ENCODE results near the gene LDHAL6A.
"Not testable (repeated sequence)": the region's sequence is repeated elsewhere in the genome, so short reads cannot be mapped to it uniquely, and the experiment has no call there.

LDHAL6A gene

GRCh38 chr11:18455686-18456372, at the start of gene LDHAL6A:
LDHAL6A (plus strand) TSS chr11:18455856; CDS start chr11:18456681, 825 bp downstream.
- Histone ChIP-seq H3K9me3 (ENCODE audit: control insufficient read depth, insufficient read depth, low read length) (no peaks in the 10 kb centered on the region), H3K9ac (ENCODE audit: low read depth, low read length) (no peak within 1 kb of the TSS), H3K36me3 (ENCODE audit: control insufficient read depth, insufficient read depth, low read length) (no peaks in the 10 kb centered on the region), H3K4me3 (ENCODE audit: low read depth, low read length) (no peak within 1 kb of the TSS), H3K4me1 (ENCODE audit: control insufficient read depth, insufficient read depth, low read length) (no peaks in the 10 kb centered on the region), H3K27me3 (ENCODE audit: control insufficient read depth, insufficient read depth, low read length) (peaks cover 13% of the 10 kb centered on the region)

DNA sequence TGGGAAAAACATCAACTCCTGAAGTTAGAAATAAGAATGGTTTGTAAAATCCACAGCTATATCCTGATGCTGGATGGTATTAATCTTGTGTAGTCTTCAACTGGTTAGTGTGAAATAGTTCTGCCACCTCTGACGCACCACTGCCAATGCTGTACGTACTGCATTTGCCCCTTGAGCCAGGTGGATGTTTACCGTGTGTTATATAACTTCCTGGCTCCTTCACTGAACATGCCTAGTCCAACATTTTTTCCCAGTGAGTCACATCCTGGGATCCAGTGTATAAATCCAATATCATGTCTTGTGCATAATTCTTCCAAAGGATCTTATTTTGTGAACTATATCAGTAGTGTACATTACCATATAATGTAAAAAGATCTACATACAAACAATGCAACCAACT, 48.3 kb upstream of the LDHAL6A start:
- not testable (repeated sequence) for H3K4me3 ChIP-seq (ENCODE audit: low read depth, low read length); H3K4me1 ChIP-seq (ENCODE audit: control insufficient read depth, insufficient read depth, low read length); H3K27me3 ChIP-seq (ENCODE audit: control insufficient read depth, insufficient read depth, low read length); H3K9me3 ChIP-seq (ENCODE audit: control insufficient read depth, insufficient read depth, low read length); H3K9ac ChIP-seq (ENCODE audit: low read depth, low read length)
- peaks cover 12% of the 10 kb centered on the region for H3K36me3 ChIP-seq (ENCODE audit: control insufficient read depth, insufficient read depth, low read length)

- H3K4me1 ChIP-seq (ENCODE audit: control insufficient read depth, insufficient read depth, low read length) = peaks cover 2% of the 10 kb centered on the region
- no peak overlapping the region for H3K4me3 ChIP-seq (ENCODE audit: low read depth, low read length)
- H3K27me3 ChIP-seq (ENCODE audit: control insufficient read depth, insufficient read depth, low read length) = peaks cover 10% of the 10 kb centered on the region
- H3K9me3 ChIP-seq (ENCODE audit: control insufficient read depth, insufficient read depth, low read length) = no peaks in the 10 kb centered on the region
- no peak overlapping the region for H3K9ac ChIP-seq (ENCODE audit: low read depth, low read length)
- H3K36me3 ChIP-seq (ENCODE audit: control insufficient read depth, insufficient read depth, low read length) = peaks cover 12% of the 10 kb centered on the region
Observed at GRCh38 chr11:18408558-18409291, 46.9 kb upstream of the LDHAL6A start.

DNA sequence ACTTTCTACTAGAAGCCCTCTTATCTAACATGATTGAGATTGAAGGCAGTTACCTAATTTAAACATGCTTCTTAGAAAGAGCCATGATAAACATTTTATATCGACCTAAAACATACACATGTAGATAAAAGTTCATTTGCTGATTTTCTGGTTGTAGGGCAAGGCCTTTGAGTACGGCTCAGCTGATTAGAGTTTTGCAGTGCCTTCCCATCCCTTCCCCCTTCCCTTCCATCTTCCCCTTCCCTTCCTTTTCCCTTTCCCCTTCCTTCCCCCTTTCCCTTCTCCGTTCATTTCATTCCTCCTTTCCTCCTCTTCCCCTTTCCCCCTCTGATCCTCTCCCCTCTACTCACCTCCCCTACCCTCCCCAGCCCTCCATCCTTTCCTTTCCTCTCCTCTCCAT, 39.2 kb upstream of the LDHAL6A start:
- Histone ChIP-seq H3K9ac (ENCODE audit: low read depth, low read length) (no peak overlapping the region), H3K27me3 (ENCODE audit: control insufficient read depth, insufficient read depth, low read length) (peaks cover 11% of the 10 kb centered on the region), H3K9me3 (ENCODE audit: control insufficient read depth, insufficient read depth, low read length) (no peaks in the 10 kb centered on the region), H3K4me1 (ENCODE audit: control insufficient read depth, insufficient read depth, low read length) (peaks cover 2% of the 10 kb centered on the region), H3K36me3 (ENCODE audit: control insufficient read depth, insufficient read depth, low read length) (no peaks in the 10 kb centered on the region), H3K4me3 (ENCODE audit: low read depth, low read length) (no peak overlapping the region)

DNA sequence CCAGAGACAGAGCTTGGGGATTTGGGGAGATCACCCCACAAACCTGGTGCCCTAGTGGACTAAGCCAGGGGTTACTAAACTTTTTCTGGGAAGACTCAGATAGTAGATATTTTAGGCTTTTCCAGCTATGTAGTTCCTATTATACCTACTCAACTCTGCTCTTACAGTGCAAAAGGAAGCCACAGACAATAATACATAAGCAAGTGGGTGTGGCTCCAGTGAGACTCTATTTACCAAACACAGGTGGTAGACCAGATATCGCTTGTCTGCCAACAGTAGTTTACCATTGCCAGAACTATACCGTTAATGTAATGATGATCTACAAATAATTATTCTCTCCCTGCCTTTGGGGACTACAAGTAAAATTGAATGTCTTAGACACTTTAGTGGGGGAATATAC, 36.6 kb upstream of the LDHAL6A start:
- H3K4me3 ChIP-seq (ENCODE audit: low read depth, low read length) = no peak overlapping the region
- no peaks in the 10 kb centered on the region for H3K9me3 ChIP-seq (ENCODE audit: control insufficient read depth, insufficient read depth, low read length)
- H3K4me1 ChIP-seq (ENCODE audit: control insufficient read depth, insufficient read depth, low read length) = no peaks in the 10 kb centered on the region
- H3K36me3 ChIP-seq (ENCODE audit: control insufficient read depth, insufficient read depth, low read length) = no peaks in the 10 kb centered on the region
- no peak overlapping the region for H3K9ac ChIP-seq (ENCODE audit: low read depth, low read length)
- no peaks in the 10 kb centered on the region for H3K27me3 ChIP-seq (ENCODE audit: control insufficient read depth, insufficient read depth, low read length)

DNA sequence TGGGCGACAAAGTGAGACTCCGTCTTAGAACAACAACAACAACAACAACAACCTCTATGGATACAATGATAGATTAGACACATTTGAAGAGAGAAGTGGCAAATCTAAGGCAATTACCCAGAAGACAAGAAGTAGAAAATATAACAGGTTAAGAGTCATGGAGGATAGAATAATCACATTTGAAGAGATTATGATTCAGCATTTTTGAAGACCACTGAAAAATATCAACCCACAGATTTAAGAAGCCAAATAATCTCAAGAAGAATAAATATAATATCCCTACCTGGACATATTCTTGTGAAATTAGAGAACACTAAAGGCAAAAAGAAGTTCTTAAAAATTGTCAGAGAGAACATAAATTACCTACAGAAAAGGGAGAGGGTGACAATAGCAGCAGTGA, 35.6 kb upstream of the LDHAL6A start:
- Histone ChIP-seq H3K9me3 (ENCODE audit: control insufficient read depth, insufficient read depth, low read length) (no peaks in the 10 kb centered on the region), H3K4me1 (ENCODE audit: control insufficient read depth, insufficient read depth, low read length) (no peaks in the 10 kb centered on the region), H3K4me3 (ENCODE audit: low read depth, low read length) (no peak overlapping the region), H3K27me3 (ENCODE audit: control insufficient read depth, insufficient read depth, low read length) (no peaks in the 10 kb centered on the region), H3K36me3 (ENCODE audit: control insufficient read depth, insufficient read depth, low read length) (no peaks in the 10 kb centered on the region), H3K9ac (ENCODE audit: low read depth, low read length) (no peak overlapping the region)

DNA sequence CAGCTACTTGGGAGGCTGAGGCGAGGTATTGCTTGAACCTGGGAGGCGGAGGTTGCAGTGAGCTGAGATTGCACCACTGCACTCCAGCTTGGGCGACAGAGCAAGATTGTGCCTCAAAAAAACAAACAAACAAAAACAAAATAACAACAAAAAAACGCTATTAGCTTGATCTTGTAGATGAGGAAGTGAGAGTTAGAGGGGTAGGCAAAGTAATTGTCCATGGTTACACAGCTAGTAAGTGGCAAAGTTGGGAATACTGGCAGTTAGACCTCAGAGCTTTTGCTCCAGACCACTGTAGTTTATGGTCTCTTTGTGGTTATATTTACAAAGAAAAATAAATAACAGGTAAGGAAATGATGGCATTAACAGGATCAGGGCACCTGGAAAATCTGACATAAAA, 28.4 kb upstream of the LDHAL6A start:
- Histone ChIP-seq H3K27me3 (ENCODE audit: control insufficient read depth, insufficient read depth, low read length) (no peaks in the 10 kb centered on the region), H3K9ac (ENCODE audit: low read depth, low read length) (no peak overlapping the region), H3K9me3 (ENCODE audit: control insufficient read depth, insufficient read depth, low read length) (no peaks in the 10 kb centered on the region), H3K4me3 (ENCODE audit: low read depth, low read length) (no peak overlapping the region), H3K4me1 (ENCODE audit: control insufficient read depth, insufficient read depth, low read length) (no peaks in the 10 kb centered on the region), H3K36me3 (ENCODE audit: control insufficient read depth, insufficient read depth, low read length) (no peaks in the 10 kb centered on the region)

GRCh38 chr11:18429332-18429731, 26.3 kb upstream of the LDHAL6A start:
- Histone ChIP-seq H3K9me3 (ENCODE audit: control insufficient read depth, insufficient read depth, low read length) (no peaks in the 10 kb centered on the region), H3K4me3 (ENCODE audit: low read depth, low read length) (no peak overlapping the region), H3K36me3 (ENCODE audit: control insufficient read depth, insufficient read depth, low read length) (no peaks in the 10 kb centered on the region), H3K27me3 (ENCODE audit: control insufficient read depth, insufficient read depth, low read length) (no peaks in the 10 kb centered on the region), H3K4me1 (ENCODE audit: control insufficient read depth, insufficient read depth, low read length) (no peaks in the 10 kb centered on the region), H3K9ac (ENCODE audit: low read depth, low read length) (no peak overlapping the region)

- Histone ChIP-seq H3K27me3 (ENCODE audit: control insufficient read depth, insufficient read depth, low read length) (no peaks in the 10 kb centered on the region), H3K36me3 (ENCODE audit: control insufficient read depth, insufficient read depth, low read length) (no peaks in the 10 kb centered on the region), H3K9me3 (ENCODE audit: control insufficient read depth, insufficient read depth, low read length) (no peaks in the 10 kb centered on the region), H3K4me1 (ENCODE audit: control insufficient read depth, insufficient read depth, low read length) (no peaks in the 10 kb centered on the region), H3K4me3 (ENCODE audit: low read depth, low read length) (no peak overlapping the region), H3K9ac (ENCODE audit: low read depth, low read length) (no peak overlapping the region)
Observed at GRCh38 chr11:18438691-18439090, 17.0 kb upstream of the LDHAL6A start.

DNA sequence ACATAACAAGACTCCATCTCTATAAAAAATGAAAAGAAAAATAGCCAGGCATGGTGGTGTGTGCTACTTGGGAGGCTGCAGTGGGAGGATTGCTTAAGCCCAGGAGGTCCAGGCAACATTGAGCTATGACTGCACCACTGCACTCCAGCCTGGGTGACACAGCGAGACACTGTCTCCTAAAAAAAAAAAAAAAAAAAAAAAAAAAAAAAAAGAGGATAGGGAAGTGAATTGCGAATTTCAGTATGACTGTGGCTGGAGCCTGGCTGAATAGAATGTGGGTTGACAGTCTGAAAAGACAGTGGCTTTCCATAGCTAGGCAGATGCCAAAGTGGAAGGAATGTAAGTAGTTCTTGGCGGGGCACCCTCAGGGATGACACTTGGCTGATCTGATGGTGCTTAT, 6.4 kb upstream of the LDHAL6A start:
- Histone ChIP-seq H3K4me3 (ENCODE audit: low read depth, low read length) (no peak overlapping the region), H3K36me3 (ENCODE audit: control insufficient read depth, insufficient read depth, low read length) (no peaks in the 10 kb centered on the region), H3K4me1 (ENCODE audit: control insufficient read depth, insufficient read depth, low read length) (no peaks in the 10 kb centered on the region), H3K27me3 (ENCODE audit: control insufficient read depth, insufficient read depth, low read length) (no peaks in the 10 kb centered on the region), H3K9ac (ENCODE audit: low read depth, low read length) (no peak overlapping the region), H3K9me3 (ENCODE audit: control insufficient read depth, insufficient read depth, low read length) (no peaks in the 10 kb centered on the region)

- H3K4me3 ChIP-seq (ENCODE audit: low read depth, low read length) = no peak overlapping the region
- H3K4me1 ChIP-seq (ENCODE audit: control insufficient read depth, insufficient read depth, low read length) = no peaks in the 10 kb centered on the region
- peaks cover 11% of the 10 kb centered on the region for H3K27me3 ChIP-seq (ENCODE audit: control insufficient read depth, insufficient read depth, low read length)
- no peak overlapping the region for H3K9ac ChIP-seq (ENCODE audit: low read depth, low read length)
- no peaks in the 10 kb centered on the region for H3K36me3 ChIP-seq (ENCODE audit: control insufficient read depth, insufficient read depth, low read length)
- H3K9me3 ChIP-seq (ENCODE audit: control insufficient read depth, insufficient read depth, low read length) = no peaks in the 10 kb centered on the region
Observed at GRCh38 chr11:18452927-18453326, 2.7 kb upstream of the LDHAL6A start.

GRCh38 chr11:18457450-18457849, 1.8 kb downstream of the LDHAL6A start:
- no peak overlapping the region for H3K4me3 ChIP-seq (ENCODE audit: low read depth, low read length)

More at GRCh38 chr11:18457450-18457849, 1.8 kb downstream of the LDHAL6A start:
- Histone ChIP-seq H3K27me3 (ENCODE audit: control insufficient read depth, insufficient read depth, low read length) (peaks cover 13% of the 10 kb centered on the region), H3K9ac (ENCODE audit: low read depth, low read length) (no peak overlapping the region), H3K36me3 (ENCODE audit: control insufficient read depth, insufficient read depth, low read length) (no peaks in the 10 kb centered on the region), H3K4me1 (ENCODE audit: control insufficient read depth, insufficient read depth, low read length) (no peaks in the 10 kb centered on the region), H3K9me3 (ENCODE audit: control insufficient read depth, insufficient read depth, low read length) (no peaks in the 10 kb centered on the region)
